Panc1 (cell line): ENCODE measurements around the gene SRMS. TPM values are rescaled to one million over a fixed set of nuclear protein-coding genes. Genes with fewer than 3 reads are reported as not detected.

Source experiments
- ATAC-seq: fragments of 200-7000 bp; cut with Tn5 transposase; 2 replicates; pipeline ENCODE4 v1.9.1; 2020; ENCODE audit warnings: mild to moderate bottlenecking, moderate library complexity
- BruUV-seq: library from RNA; stranded (reverse); fragments of 400-500 nt; replicated peaks from 2 replicates; lab custom pipeline; 2021; lab: Mats Ljungman, UMichigan
- CTCF ChIA-PET: fragments of 300-600 bp; sonication (Branson Sonifier 250); formaldehyde crosslinking; loops from one replicate; lab custom pipeline; 2022; ENCODE audit warnings: antibody characterized with exemption; lab: Charles Lee
- POLR2A ChIA-PET: fragments of 300-600 bp; sonication (Branson Sonifier 250); formaldehyde crosslinking; loops from one replicate; lab custom pipeline; 2022; ENCODE audit warnings: antibody characterized with exemption; lab: Charles Lee
- DNase-seq: peaks from one replicate; pipeline ENCODE4 v3.0.0-alpha.2; 2010; ENCODE audit warnings: low read depth, low spot score
- H3K27ac ChIP-seq: 2 replicates; pipeline ENCODE4 v1.5.1; 2011; ENCODE audit warnings: mild to moderate bottlenecking, low read length, inconsistent platforms
- H3K27me3 ChIP-seq: fragments of 200-500 bp; sonication (Bioruptor generic); 2 replicates; pipeline ENCODE4 v1.6.0; 2014; ENCODE audit warnings: low read length, inconsistent platforms; ENCODE audit not compliant: control insufficient read depth, insufficient read depth
- H3K36me3 ChIP-seq: fragments of 200-500 bp; sonication (Bioruptor generic); 2 replicates; pipeline ENCODE4 v1.5.1; 2014; ENCODE audit warnings: inconsistent platforms, mild to moderate bottlenecking, low read length, moderate library complexity; ENCODE audit not compliant: control insufficient read depth, insufficient read depth
- H3K4me1 ChIP-seq: 2 replicates; pipeline ENCODE4 v1.5.1; 2011; ENCODE audit warnings: inconsistent platforms, mild to moderate bottlenecking, low read length, moderate library complexity; ENCODE audit not compliant: control insufficient read depth, insufficient read depth
- H3K4me3 ChIP-seq, 2 experiments: 2 replicates each; pipeline ENCODE4 v1.5.1; 2011 to 2012; ENCODE audit warnings: low read depth in 2 of 2, low read length in 2 of 2, mild to moderate bottlenecking in 2 of 2, inconsistent platforms in 1 of 2, moderate library complexity in 1 of 2
- H3K9me3 ChIP-seq: fragments of 200-500 bp; sonication (Bioruptor generic); 2 replicates; pipeline ENCODE4 v1.5.1; 2014; ENCODE audit warnings: low read depth, mild to moderate bottlenecking, inconsistent platforms, low read length, moderate library complexity; ENCODE audit not compliant: control insufficient read depth, insufficient read depth
- CTCF ChIP-seq: fragments of 450-650 bp; IDR thresholded peaks from 2 replicates; pipeline ENCODE4 v1.5.1; 2017; ENCODE audit warnings: mild to moderate bottlenecking
- POLR2AphosphoS5 ChIP-seq: IDR thresholded peaks from 2 replicates; pipeline ENCODE4 v1.6.1; 2012; ENCODE audit warnings: mild to moderate bottlenecking, low read depth, low read length, moderate library complexity
- REST ChIP-seq, 2 experiments: IDR thresholded peaks; 2 replicates each; pipeline ENCODE4 v1.6.1; 2011 to 2012; ENCODE audit warnings: low read depth in 2 of 2, control low read depth in 1 of 2, low read length in 1 of 2, mild to moderate bottlenecking in 1 of 2, moderate library complexity in 1 of 2; ENCODE audit not compliant: insufficient read depth in 1 of 2
- SIN3A ChIP-seq: IDR thresholded peaks from 2 replicates; pipeline ENCODE4 v1.6.1; 2012; ENCODE audit warnings: low read depth, mild to moderate bottlenecking, low read length, moderate library complexity, borderline replicate concordance; ENCODE audit not compliant: insufficient read depth
- TCF7L2 ChIP-seq: IDR thresholded peaks from 2 replicates; pipeline ENCODE4 v1.6.1; 2011; ENCODE audit warnings: mild to moderate bottlenecking, low read depth, low read length, inconsistent platforms
- in situ Hi-C: cut with HindIII; loops from 2 replicates; pipeline ENCODE4 v1.10.0; 2016; ENCODE audit warnings: low sequenced_read_pairs, low pct_unique_long_range_greater_than_20kb
- intact Hi-C: fragments of 100-400 bp; cut with micrococcal nuclease; formaldehyde crosslinking; loops from one replicate; pipeline ENCODE4 v1.10.0; 2022; ENCODE audit not compliant: unreplicated experiment
- total RNA-seq: library from RNA; stranded (reverse); gene quantifications from one replicate; pipeline ENCODE4 v1.2.1, GENCODE V29; 2021; ENCODE audit not compliant: unreplicated experiment

The SRMS gene
- total RNA-seq, 1 experiment from 2014 or later = not detected

GRCh38 chr20:63585616-63586565 lies 38.3 kb upstream of the SRMS start:
- TF ChIP-seq CTCF (no peak), POLR2AphosphoS5 (no peak), SIN3A (no peak), REST (IDR thresholded peaks at IDR 0.05; ENCODE audit: insufficient read depth in 1 of 2, low read depth in 2 of 2, low read length in 1 of 2) (no peak), TCF7L2 (no peak)
- intact Hi-C loops (no loop called here), in situ Hi-C loops (no loop called here)
- Histone ChIP-seq H3K27ac (no peak overlapping the region), H3K36me3 (no peaks in the 10 kb centered on the region), H3K9me3 (no peaks in the 10 kb centered on the region), H3K27me3 (no peaks in the 10 kb centered on the region), H3K4me1 (no peaks in the 10 kb centered on the region), H3K4me3 (no peak overlapping the region)
- ATAC-seq (no peak), DNase-seq (no peak)
- BruUV-seq = no TSS peak
- ChIA-PET CTCF (no interaction called here), POLR2A (no interaction called here)

- ChIA-PET CTCF (no interaction called here), POLR2A (no interaction called here)
- Histone ChIP-seq H3K4me3 (no peak overlapping the region), H3K36me3 (no peaks in the 10 kb centered on the region), H3K4me1 (no peaks in the 10 kb centered on the region), H3K27ac (no peak overlapping the region), H3K27me3 (no peaks in the 10 kb centered on the region), H3K9me3 (no peaks in the 10 kb centered on the region)
- intact Hi-C loops (no loop called here), in situ Hi-C loops (no loop called here)
- BruUV-seq = no TSS peak
- TF ChIP-seq POLR2AphosphoS5 (no peak), CTCF (no peak), TCF7L2 (no peak), REST (IDR thresholded peaks at IDR 0.05; ENCODE audit: insufficient read depth in 1 of 2, low read depth in 2 of 2, low read length in 1 of 2) (no peak), SIN3A (no peak)
- ATAC-seq (no peak), DNase-seq (no peak)
Measured at GRCh38 chr20:63582382-63583063, 35.0 kb upstream of the SRMS start.
